ENCODE data around the gene TMEM245. TPM values are rescaled to one million over a fixed set of nuclear protein-coding genes. Genes with fewer than 3 reads are reported as not detected.

The TMEM245 gene
- total RNA-seq, 4 donors from 2014 or later: 109 to 192 (median 137) TPM

GRCh38 chr9:109108318-109108717, 11.4 kb downstream of the TMEM245 start:
- TF ChIP-seq POLR2A (IDR thresholded peaks at IDR 0.05; ENCODE audit: low read depth): no peak
- TF ChIP-seq, protein P1, sequence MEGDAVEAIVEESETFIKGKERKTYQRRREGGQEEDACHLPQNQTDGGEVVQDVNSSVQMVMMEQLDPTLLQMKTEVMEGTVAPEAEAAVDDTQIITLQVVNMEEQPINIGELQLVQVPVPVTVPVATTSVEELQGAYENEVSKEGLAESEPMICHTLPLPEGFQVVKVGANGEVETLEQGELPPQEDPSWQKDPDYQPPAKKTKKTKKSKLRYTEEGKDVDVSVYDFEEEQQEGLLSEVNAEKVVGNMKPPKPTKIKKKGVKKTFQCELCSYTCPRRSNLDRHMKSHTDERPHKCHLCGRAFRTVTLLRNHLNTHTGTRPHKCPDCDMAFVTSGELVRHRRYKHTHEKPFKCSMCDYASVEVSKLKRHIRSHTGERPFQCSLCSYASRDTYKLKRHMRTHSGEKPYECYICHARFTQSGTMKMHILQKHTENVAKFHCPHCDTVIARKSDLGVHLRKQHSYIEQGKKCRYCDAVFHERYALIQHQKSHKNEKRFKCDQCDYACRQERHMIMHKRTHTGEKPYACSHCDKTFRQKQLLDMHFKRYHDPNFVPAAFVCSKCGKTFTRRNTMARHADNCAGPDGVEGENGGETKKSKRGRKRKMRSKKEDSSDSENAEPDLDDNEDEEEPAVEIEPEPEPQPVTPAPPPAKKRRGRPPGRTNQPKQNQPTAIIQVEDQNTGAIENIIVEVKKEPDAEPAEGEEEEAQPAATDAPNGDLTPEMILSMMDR (IDR thresholded peaks at IDR 0.05): no peak
- TF ChIP-seq EP300 (IDR thresholded peaks at IDR 0.05): no peak
- Histone ChIP-seq H3K27me3 (no peaks in the 10 kb centered on the region), H3K36me3 (peaks cover 0 to 17% (median 8%) of the 10 kb centered on the region in 4 donors), H3K4me3 (peak overlapping the region in 3 of 4 donors; percentile 5 to 21 (median 9)), H3K27ac (replicated peaks in 1 of 4) (peak overlapping the region; percentile 87 to 98 (median 94)), H3K9me3 (no peaks in the 10 kb centered on the region), H3K4me1 (peaks cover 56 to 81% (median 73%) of the 10 kb centered on the region in 4 donors)
- WGBS: 22% methylated on average over 4 of the region's 4 CpGs
- DNase-seq (ENCODE audit: extremely low spot score): no peak
- intact Hi-C loops (cut with DNase I): no loop called here

DNA sequence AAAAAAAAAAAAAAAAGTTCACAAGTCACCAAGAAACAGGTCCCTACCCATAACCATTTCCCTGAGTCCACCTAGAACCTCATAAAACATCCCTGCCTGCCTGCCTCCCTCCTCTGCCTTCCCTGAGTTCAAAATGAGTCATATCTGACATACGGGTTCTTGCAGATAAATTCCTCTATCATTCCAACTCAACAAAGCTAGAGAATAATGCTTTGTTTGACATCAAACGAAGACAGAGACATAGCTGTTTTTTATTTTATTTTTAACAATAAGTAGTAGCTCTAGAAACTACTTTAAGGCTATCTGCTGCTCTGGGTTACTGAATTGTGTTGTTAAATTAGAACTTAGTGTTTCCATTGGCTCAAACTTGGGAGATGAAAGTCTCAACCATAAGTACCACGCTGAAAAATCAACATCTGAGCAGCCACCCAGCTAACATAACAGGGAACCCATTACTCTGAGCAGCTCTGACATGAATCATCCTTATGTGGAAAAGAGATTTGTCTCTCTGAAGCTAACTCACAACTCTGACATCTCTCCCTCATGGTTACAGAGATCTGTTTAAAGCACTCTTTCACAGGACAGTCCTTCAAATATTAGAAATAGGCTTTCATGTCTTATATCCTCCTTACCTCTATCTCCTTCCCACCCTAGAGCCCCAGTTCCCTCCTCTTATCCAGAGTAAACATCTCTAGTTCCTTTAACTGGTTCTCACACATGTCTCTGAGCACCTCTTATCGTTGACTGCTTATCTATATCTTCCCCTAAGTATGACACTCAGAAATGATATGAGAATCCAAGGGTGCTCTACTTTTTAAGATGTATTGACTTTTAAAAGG, 12.1 kb downstream of the TMEM245 start:
- TF ChIP-seq POLR2A (IDR thresholded peaks at IDR 0.05; ENCODE audit: low read depth) (no peak), POLR2AphosphoS5 (IDR thresholded peaks at IDR 0.05) (no peak), EP300 (IDR thresholded peaks at IDR 0.05) (no peak)
- TF ChIP-seq, protein P1 (IDR thresholded peaks at IDR 0.05): no peak
- peak overlapping the region in 1 of 4 donors; percentile 21 for H3K4me3 ChIP-seq
- H3K9me3 ChIP-seq: no peaks in the 10 kb centered on the region
- whole genome bisulfite sequencing: 29% methylated on average over 4 of the region's 4 CpGs
- H3K36me3 ChIP-seq: peaks cover 0 to 22% (median 8%) of the 10 kb centered on the region in 4 donors
- intact Hi-C loops (cut with DNase I): no loop called here
- H3K27me3 ChIP-seq: no peaks in the 10 kb centered on the region
- peak overlapping the region; percentile 87 to 98 (median 94) for H3K27ac ChIP-seq (replicated peaks in 1 of 4)
- no peak for DNase-seq (ENCODE audit: extremely low spot score)
- H3K4me1 ChIP-seq: peaks cover 56 to 76% (median 69%) of the 10 kb centered on the region in 4 donors

DNA sequence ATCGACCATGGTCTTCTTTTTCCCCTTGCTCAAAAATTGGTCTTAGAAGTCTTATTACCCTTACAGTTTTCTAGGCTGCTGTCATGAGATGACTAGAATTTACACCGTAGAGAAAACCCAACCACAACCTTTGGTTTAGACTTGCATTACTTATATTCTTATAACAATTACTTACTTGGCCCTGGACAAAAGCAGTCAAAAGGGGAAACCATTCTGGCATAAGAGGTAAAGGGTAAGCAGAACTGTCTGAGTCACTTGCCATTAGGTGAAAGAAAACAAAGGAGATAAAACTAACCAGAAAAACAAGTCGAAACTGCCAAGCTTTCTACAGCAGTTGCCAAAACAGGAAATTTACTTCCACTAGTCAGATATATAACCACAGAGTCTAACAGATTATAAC, 17.9 kb downstream of the TMEM245 start:
- H3K27me3 ChIP-seq: no peaks in the 10 kb centered on the region
- peak overlapping the region in 1 of 4 donors; percentile 0 for H3K4me3 ChIP-seq
- TF ChIP-seq EP300 (IDR thresholded peaks at IDR 0.05) (no peak), POLR2A (IDR thresholded peaks at IDR 0.05; ENCODE audit: low read depth) (no peak), POLR2AphosphoS5 (IDR thresholded peaks at IDR 0.05) (no peak)
- TF ChIP-seq, protein P1 (IDR thresholded peaks at IDR 0.05): no peak
- peak overlapping the region; percentile 71 to 81 (median 74) for H3K27ac ChIP-seq (replicated peaks in 1 of 4)
- peaks cover 65 to 76% (median 71%) of the 10 kb centered on the region in 4 donors for H3K4me1 ChIP-seq
- no peaks in the 10 kb centered on the region for H3K9me3 ChIP-seq
- no peak for DNase-seq (ENCODE audit: extremely low spot score)
- intact Hi-C loops (cut with DNase I): no loop called here
- 37% methylated on average over 3 of the region's 3 CpGs for WGBS
- H3K36me3 ChIP-seq: peaks cover 0 to 22% (median 8%) of the 10 kb centered on the region in 4 donors

DNA sequence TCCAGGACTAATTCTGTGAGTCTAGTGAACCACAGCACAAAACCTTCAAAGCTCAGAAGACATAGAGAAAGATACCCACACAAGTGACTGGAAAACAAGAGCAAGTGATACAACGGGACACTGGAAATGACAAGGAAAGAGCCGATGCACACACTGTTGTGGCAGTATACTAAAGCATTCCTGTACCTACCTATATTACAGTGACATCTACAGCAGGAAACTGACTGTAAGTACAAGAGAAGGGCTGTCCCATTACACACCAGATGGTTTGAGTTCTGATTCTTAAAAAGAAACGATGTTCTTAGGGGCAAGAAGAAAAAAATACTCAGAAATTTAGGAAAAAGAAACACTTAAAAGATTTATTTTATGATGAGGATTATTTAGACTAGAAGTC, 18.5 kb downstream of the TMEM245 start:
- Histone ChIP-seq H3K4me3 (peak overlapping the region in 1 of 4 donors; percentile 0), H3K27me3 (no peaks in the 10 kb centered on the region), H3K9me3 (no peaks in the 10 kb centered on the region), H3K27ac (replicated peaks in 1 of 4) (peak overlapping the region; percentile 71 to 81 (median 74)), H3K36me3 (peaks cover 0 to 22% (median 8%) of the 10 kb centered on the region in 4 donors), H3K4me1 (peaks cover 65 to 76% (median 71%) of the 10 kb centered on the region in 4 donors)
- no peak for DNase-seq (ENCODE audit: extremely low spot score)
- intact Hi-C loops (cut with DNase I): no loop called here
- 50% methylated on average over 3 of the region's 3 CpGs for WGBS
- no peak for TF ChIP-seq POLR2A (IDR thresholded peaks at IDR 0.05; ENCODE audit: low read depth)
- TF ChIP-seq POLR2AphosphoS5 (IDR thresholded peaks at IDR 0.05): no peak
- TF ChIP-seq, protein P1 (IDR thresholded peaks at IDR 0.05): no peak
- TF ChIP-seq EP300 (IDR thresholded peaks at IDR 0.05): no peak

Data from esophagus muscularis mucosa (tissue), 4 donors.